CD14-positive monocyte (primary cell): ENCODE results near the gene ZBTB1. TPM values are rescaled to one million over a fixed set of nuclear protein-coding genes. Genes with fewer than 3 reads are reported as not detected.
A peak's percentile ranks its signal among the peaks of the same experiment; 100 is the strongest.

Experiments used
- DNase-seq, 3 donors: peaks; one replicate each; pipeline ENCODE4 v3.0.0-alpha.2; 2011 to 2022
- H2AFZ ChIP-seq: 2 replicates; pipeline ENCODE4 v1.6.0; 2012; ENCODE audit warnings: mild to moderate bottlenecking, low read depth, low read length, inconsistent platforms; ENCODE audit not compliant: insufficient read depth, poor library complexity, severe bottlenecking
- H3K27ac ChIP-seq, 2 donors: 1 replicate in 1 of 2; 2 replicates in 1 of 2; pipeline ENCODE4 v1.5.1; 2012 to 2013; ENCODE audit warnings: low read length in 2 of 2, control low read depth in 1 of 2, inconsistent platforms in 1 of 2, low read depth in 1 of 2, mild to moderate bottlenecking in 1 of 2
- H3K27me3 ChIP-seq, 2 donors: one replicate each; pipeline versions ENCODE4 v1.6.0 to v1.6.1; 2011 to 2013; ENCODE audit warnings: low read length in 2 of 2; ENCODE audit not compliant: control insufficient read depth in 2 of 2, insufficient read depth in 2 of 2
- H3K36me3 ChIP-seq, 2 donors: replicated peaks in 1 of 2; 1 replicate in 1 of 2; 2 replicates in 1 of 2; pipeline versions ENCODE4 v1.5.1 to v1.6.1; 2012 to 2013; ENCODE audit warnings: low read length in 2 of 2, control low read depth in 1 of 2, inconsistent platforms in 1 of 2, mild to moderate bottlenecking in 1 of 2; ENCODE audit not compliant: insufficient read depth in 2 of 2, control insufficient read depth in 1 of 2
- H3K4me1 ChIP-seq, 2 donors: 1 replicate in 1 of 2; 2 replicates in 1 of 2; pipeline versions ENCODE4 v1.5.1 to v1.6.1; 2012 to 2013; ENCODE audit warnings: low read length in 2 of 2, control low read depth in 1 of 2, inconsistent platforms in 1 of 2, mild to moderate bottlenecking in 1 of 2, moderate library complexity in 1 of 2; ENCODE audit not compliant: insufficient read depth in 2 of 2, control insufficient read depth in 1 of 2
- H3K4me2 ChIP-seq: replicated peaks from 2 replicates; pipeline ENCODE3; 2012; ENCODE audit warnings: low read length, moderate library complexity, mild to moderate bottlenecking; ENCODE audit not compliant: poor library complexity, severe bottlenecking; ENCODE audit errors: extremely low read depth
- H3K4me3 ChIP-seq, 3 experiments: fragments of 200-600 bp in 1 of 3; sonication (generic) in 1 of 3; replicated peaks in 1 of 3; 1 replicate in 2 of 3; 2 replicates in 1 of 3; pipeline ENCODE4 v1.5.1; 2011 to 2013; ENCODE audit warnings: low read length in 3 of 3, mild to moderate bottlenecking in 3 of 3, control low read depth in 2 of 3, low read depth in 2 of 3, inconsistent platforms in 1 of 3, moderate library complexity in 1 of 3
- H3K79me2 ChIP-seq: 2 replicates; pipeline ENCODE4 v1.6.0; 2012; ENCODE audit warnings: mild to moderate bottlenecking, control low read depth, inconsistent platforms, low read length, moderate library complexity; ENCODE audit not compliant: insufficient read depth
- H3K9ac ChIP-seq: 2 replicates; pipeline ENCODE4 v1.6.0; 2017; ENCODE audit warnings: low read length, mild to moderate bottlenecking; ENCODE audit not compliant: insufficient read depth, poor library complexity, severe bottlenecking
- H3K9me3 ChIP-seq, 2 donors: replicated peaks in 1 of 2; 1 replicate in 1 of 2; 2 replicates in 1 of 2; pipeline versions ENCODE4 v1.5.1 to v1.6.1; 2012 to 2013; ENCODE audit warnings: low read length in 2 of 2, control low read depth in 1 of 2; ENCODE audit not compliant: control insufficient read depth in 1 of 2, insufficient read depth in 1 of 2
- H4K20me1 ChIP-seq: 2 replicates; pipeline ENCODE4 v1.6.0; 2012; ENCODE audit warnings: mild to moderate bottlenecking, low read length, control low read depth, moderate library complexity; ENCODE audit not compliant: insufficient read depth
- H3K27ac Mint-ChIP-seq, 7 donors: one replicate each; pipeline ENCODE4 v1.8.0; 2020; ENCODE audit warnings: mild to moderate bottlenecking in 7 of 7, mixed read lengths in 7 of 7, moderate library complexity in 6 of 7, inconsistent platforms in 2 of 7
- H3K27me3 Mint-ChIP-seq, 3 donors: one replicate each; pipeline ENCODE4 v1.8.0; 2021 to 2022; ENCODE audit warnings: low read depth in 3 of 3, mild to moderate bottlenecking in 3 of 3, mixed read lengths in 3 of 3, moderate library complexity in 3 of 3, inconsistent platforms in 1 of 3
- H3K36me3 Mint-ChIP-seq, 2 donors: one replicate each; pipeline ENCODE4 v1.8.0; 2020; ENCODE audit warnings: mixed read lengths in 2 of 2, inconsistent platforms in 1 of 2, mild to moderate bottlenecking in 1 of 2
- H3K4me1 Mint-ChIP-seq: one replicate; pipeline ENCODE4 v1.8.0; 2020; ENCODE audit warnings: mild to moderate bottlenecking, mixed read lengths
- H3K4me3 Mint-ChIP-seq, 2 donors: one replicate each; pipeline ENCODE4 v1.8.0; 2020; ENCODE audit warnings: mild to moderate bottlenecking in 2 of 2, mixed read lengths in 2 of 2, moderate library complexity in 1 of 2
- H3K9me3 Mint-ChIP-seq, 7 donors: one replicate each; pipeline ENCODE4 v1.8.0; 2020 to 2022; ENCODE audit warnings: mixed read lengths in 7 of 7, mild to moderate bottlenecking in 6 of 7, moderate library complexity in 6 of 7, inconsistent platforms in 2 of 7
- WGBS: methylation state at CpG from one replicate; pipeline ENCODE4 v1.1.5; 2013; ENCODE audit warnings: missing lambda C conversion rate; ENCODE audit not compliant: insufficient coverage; 5-methylcytosine and 5-hydroxymethylcytosine counted together
- intact Hi-C, 2 donors: fragments of 100-400 bp; cut with micrococcal nuclease; formaldehyde crosslinking; loops; one replicate each; pipeline versions ENCODE4 v1.15.0 to v1.15.1; 2023
- polyA plus RNA-seq, 3 donors: library from polyadenylated mRNA; depleted of rRNA in 1 of 3; unstranded in 2 of 3; stranded (reverse) in 1 of 3; fragments of 300-500 nt in 2 of 3; fragments of >200 nt in 1 of 3; fragmentation: Illumina TruSeq in 2 of 3; gene quantifications; 1 replicate in 2 of 3; 2 replicates in 1 of 3; pipeline ENCODE4 v1.2.3, GENCODE V29; 2012 to 2021
- TF ChIP-seq, protein P1 (sequence below): fragments of 200-600 bp; IDR thresholded peaks from one replicate; pipeline ENCODE4 v1.8.0; 2022; ENCODE audit warnings: antibody characterized with exemption, mild to moderate bottlenecking

The ZBTB1 gene
- polyA plus RNA-seq, 3 donors, result 27.7 to 45.4 (median 33.4) TPM

GRCh38 chr14:64563696-64564095 is 59.1 kb downstream of the ZBTB1 start:
- no peak for DNase-seq
- Mint-ChIP-seq H3K27me3 (peaks cover 2 to 7% (median 3%) of the 10 kb centered on the region in 3 donors), H3K36me3 (no peaks in the 10 kb centered on the region), H3K9me3 (no peaks in the 10 kb centered on the region), H3K27ac (no peak overlapping the region), H3K4me1 (peaks cover 6% of the 10 kb centered on the region), H3K4me3 (no peak overlapping the region)
- Histone ChIP-seq H3K27me3 (no peaks in the 10 kb centered on the region), H3K36me3 (no peaks in the 10 kb centered on the region), H3K4me3 (no peak overlapping the region), H3K4me2 (no peak overlapping the region), H3K79me2 (no peaks in the 10 kb centered on the region), H3K9ac (no peak overlapping the region), H4K20me1 (no peaks in the 10 kb centered on the region), H3K27ac (no peak overlapping the region), H2AFZ (no peak overlapping the region), H3K4me1 (no peaks in the 10 kb centered on the region), H3K9me3 (no peaks in the 10 kb centered on the region)
- intact Hi-C loops, result no loop called here
- TF ChIP-seq, protein P1, sequence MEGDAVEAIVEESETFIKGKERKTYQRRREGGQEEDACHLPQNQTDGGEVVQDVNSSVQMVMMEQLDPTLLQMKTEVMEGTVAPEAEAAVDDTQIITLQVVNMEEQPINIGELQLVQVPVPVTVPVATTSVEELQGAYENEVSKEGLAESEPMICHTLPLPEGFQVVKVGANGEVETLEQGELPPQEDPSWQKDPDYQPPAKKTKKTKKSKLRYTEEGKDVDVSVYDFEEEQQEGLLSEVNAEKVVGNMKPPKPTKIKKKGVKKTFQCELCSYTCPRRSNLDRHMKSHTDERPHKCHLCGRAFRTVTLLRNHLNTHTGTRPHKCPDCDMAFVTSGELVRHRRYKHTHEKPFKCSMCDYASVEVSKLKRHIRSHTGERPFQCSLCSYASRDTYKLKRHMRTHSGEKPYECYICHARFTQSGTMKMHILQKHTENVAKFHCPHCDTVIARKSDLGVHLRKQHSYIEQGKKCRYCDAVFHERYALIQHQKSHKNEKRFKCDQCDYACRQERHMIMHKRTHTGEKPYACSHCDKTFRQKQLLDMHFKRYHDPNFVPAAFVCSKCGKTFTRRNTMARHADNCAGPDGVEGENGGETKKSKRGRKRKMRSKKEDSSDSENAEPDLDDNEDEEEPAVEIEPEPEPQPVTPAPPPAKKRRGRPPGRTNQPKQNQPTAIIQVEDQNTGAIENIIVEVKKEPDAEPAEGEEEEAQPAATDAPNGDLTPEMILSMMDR, result no peak
- WGBS, result 90% methylated on average over 2 of the region's 6 CpGs

DNA sequence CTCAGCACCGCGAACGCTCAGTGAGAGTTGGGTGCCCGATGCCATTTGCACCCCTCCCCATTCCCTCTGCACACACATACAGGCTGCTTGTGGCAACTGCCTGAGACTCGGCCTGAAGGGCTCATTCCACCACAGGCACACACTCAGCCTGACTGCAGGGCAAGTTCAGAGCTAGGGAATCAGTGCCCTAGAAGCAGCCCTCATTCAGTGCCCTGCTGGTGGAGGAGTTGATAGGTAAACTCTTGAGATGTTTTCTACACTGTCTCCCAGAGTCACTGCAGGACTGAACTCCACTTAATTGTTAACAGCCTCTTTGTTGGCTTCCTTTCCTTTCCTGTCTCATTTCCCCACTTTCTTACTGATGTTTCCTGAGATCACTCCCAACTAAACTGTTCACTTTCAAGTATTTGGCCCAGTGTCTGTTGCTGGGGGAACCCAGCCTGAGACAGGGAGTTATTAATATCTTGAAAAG is 62.1 kb downstream of the ZBTB1 start:
- Histone ChIP-seq H3K79me2 (no peaks in the 10 kb centered on the region), H4K20me1 (no peaks in the 10 kb centered on the region), H3K4me3 (no peak overlapping the region), H3K9ac (no peak overlapping the region), H3K4me1 (no peaks in the 10 kb centered on the region), H3K4me2 (no peak overlapping the region), H3K9me3 (no peaks in the 10 kb centered on the region), H2AFZ (peak overlapping the region; percentile 35), H3K27ac (no peak overlapping the region), H3K27me3 (no peaks in the 10 kb centered on the region), H3K36me3 (no peaks in the 10 kb centered on the region)
- no peak overlapping the region for H3K4me3 Mint-ChIP-seq
- no peaks in the 10 kb centered on the region for H3K36me3 Mint-ChIP-seq
- H3K9me3 Mint-ChIP-seq, result peaks cover 0 to 2% (median 0%) of the 10 kb centered on the region in 7 donors
- peaks cover 2 to 8% (median 3%) of the 10 kb centered on the region in 3 donors for H3K27me3 Mint-ChIP-seq
- intact Hi-C loops, result no loop called here
- WGBS, result 33% methylated on average over 2 of the region's 5 CpGs
- peak in 1 of 3 donors; percentile 7 for DNase-seq
- TF ChIP-seq, protein P1, result no peak
- H3K4me1 Mint-ChIP-seq, result peaks cover 6% of the 10 kb centered on the region
- H3K27ac Mint-ChIP-seq, result no peak overlapping the region
